Naive thymus-derived CD4-positive, alpha-beta T cell (primary cell): ENCODE measurements around the gene ATRIP. TPM values are rescaled to one million over a fixed set of nuclear protein-coding genes. Genes with fewer than 3 reads are reported as not detected.

Source experiments
- ATAC-seq: fragments of 150-1000 bp; cut with Tn5 transposase; 2 replicates; pipeline ENCODE4 v1.10.0; 2021; ENCODE audit warnings: mild to moderate bottlenecking, moderate library complexity
- CTCF ChIA-PET: fragments of 350-600 bp; sonication (Branson Sonifier 250); formaldehyde crosslinking; loops from one replicate; lab custom pipeline; 2021; ENCODE audit warnings: antibody characterized with exemption; lab: Charles Lee
- POLR2A ChIA-PET: fragments of 350-600 bp; sonication (Branson Sonifier 250); formaldehyde crosslinking; loops from one replicate; lab custom pipeline; 2021; ENCODE audit warnings: antibody characterized with exemption, inconsistent platforms; lab: Charles Lee
- DNase-seq, 9 donors: peaks; one replicate each; pipeline versions ENCODE4 v3.0.0 to v3.0.0-alpha.2; 2020 to 2022; ENCODE audit warnings: mixed read lengths in 1 of 9
- H3K27ac ChIP-seq: one replicate; pipeline ENCODE4 v1.7.0; 2013; ENCODE audit warnings: mild to moderate bottlenecking, low read depth, low read length, moderate library complexity
- H3K27me3 ChIP-seq, 2 donors: one replicate each; pipeline ENCODE4 v1.7.0; 2013; ENCODE audit warnings: low read length in 2 of 2, mild to moderate bottlenecking in 2 of 2, moderate library complexity in 2 of 2; ENCODE audit not compliant: control insufficient read depth in 2 of 2, insufficient read depth in 2 of 2
- H3K36me3 ChIP-seq, 3 experiments: 1 replicate in 2 of 3; 2 replicates in 1 of 3; pipeline ENCODE4 v1.7.0; 2013; ENCODE audit warnings: low read length in 3 of 3, mild to moderate bottlenecking in 3 of 3, moderate library complexity in 1 of 3; ENCODE audit not compliant: insufficient read depth in 3 of 3, control insufficient read depth in 2 of 3
- H3K4me1 ChIP-seq, 2 donors: one replicate each; pipeline ENCODE4 v1.7.0; 2013; ENCODE audit warnings: low read length in 2 of 2, mild to moderate bottlenecking in 2 of 2, moderate library complexity in 1 of 2; ENCODE audit not compliant: control insufficient read depth in 2 of 2, insufficient read depth in 2 of 2
- H3K4me3 ChIP-seq: 2 replicates; pipeline ENCODE4 v1.7.0; 2013; ENCODE audit warnings: mild to moderate bottlenecking, low read length
- H3K9me3 ChIP-seq, 3 experiments: 1 replicate in 2 of 3; 2 replicates in 1 of 3; pipeline ENCODE4 v1.7.0; 2013; ENCODE audit warnings: low read length in 3 of 3; ENCODE audit not compliant: control insufficient read depth in 2 of 3
- H3K27ac Mint-ChIP-seq, 9 donors: one replicate each; pipeline ENCODE4 v1.8.0; 2020 to 2022; ENCODE audit warnings: mixed read lengths in 9 of 9, mild to moderate bottlenecking in 8 of 9, moderate library complexity in 5 of 9, inconsistent platforms in 2 of 9
- H3K27me3 Mint-ChIP-seq, 5 donors: one replicate each; pipeline ENCODE4 v1.8.0; 2021 to 2022; ENCODE audit warnings: mixed read lengths in 5 of 5, mild to moderate bottlenecking in 1 of 5
- H3K36me3 Mint-ChIP-seq, 5 donors: one replicate each; pipeline ENCODE4 v1.8.0; 2020 to 2022; ENCODE audit warnings: mixed read lengths in 5 of 5, mild to moderate bottlenecking in 3 of 5, inconsistent platforms in 1 of 5
- H3K4me1 Mint-ChIP-seq, 7 donors: one replicate each; pipeline ENCODE4 v1.8.0; 2020 to 2022; ENCODE audit warnings: mixed read lengths in 7 of 7, mild to moderate bottlenecking in 3 of 7, inconsistent platforms in 1 of 7
- H3K4me3 Mint-ChIP-seq, 10 donors: one replicate each; pipeline ENCODE4 v1.8.0; 2020 to 2022; ENCODE audit warnings: mild to moderate bottlenecking in 10 of 10, mixed read lengths in 10 of 10, moderate library complexity in 6 of 10, inconsistent platforms in 2 of 10
- H3K9me3 Mint-ChIP-seq, 11 donors: one replicate each; pipeline ENCODE4 v1.8.0; 2020 to 2022; ENCODE audit warnings: mixed read lengths in 11 of 11, mild to moderate bottlenecking in 4 of 11, inconsistent platforms in 1 of 11, moderate library complexity in 1 of 11
- intact Hi-C, 2 donors: fragments of 100-400 bp; cut with micrococcal nuclease; formaldehyde crosslinking; loops; one replicate each; pipeline ENCODE4 v1.15.1; 2023
- polyA plus RNA-seq, 2 donors: library from polyadenylated mRNA; unstranded; fragments of 300-500 nt; fragmentation: Illumina TruSeq; gene quantifications; one replicate each; pipeline ENCODE4 v1.2.3, GENCODE V29; 2021
- total RNA-seq, 6 experiments: library from RNA in 5 of 6; stranded (reverse) in 5 of 6; gene quantifications; 1 replicate in 5 of 6; 2 replicates in 1 of 6; pipeline ENCODE4 v1.2.3 and lab custom pipeline; 2021 to 2026

The ATRIP gene
- total and polyA plus RNA-seq, 7 experiments from 2014 or later, result 7.9 to 16.2 (median 12.5) TPM

DNA sequence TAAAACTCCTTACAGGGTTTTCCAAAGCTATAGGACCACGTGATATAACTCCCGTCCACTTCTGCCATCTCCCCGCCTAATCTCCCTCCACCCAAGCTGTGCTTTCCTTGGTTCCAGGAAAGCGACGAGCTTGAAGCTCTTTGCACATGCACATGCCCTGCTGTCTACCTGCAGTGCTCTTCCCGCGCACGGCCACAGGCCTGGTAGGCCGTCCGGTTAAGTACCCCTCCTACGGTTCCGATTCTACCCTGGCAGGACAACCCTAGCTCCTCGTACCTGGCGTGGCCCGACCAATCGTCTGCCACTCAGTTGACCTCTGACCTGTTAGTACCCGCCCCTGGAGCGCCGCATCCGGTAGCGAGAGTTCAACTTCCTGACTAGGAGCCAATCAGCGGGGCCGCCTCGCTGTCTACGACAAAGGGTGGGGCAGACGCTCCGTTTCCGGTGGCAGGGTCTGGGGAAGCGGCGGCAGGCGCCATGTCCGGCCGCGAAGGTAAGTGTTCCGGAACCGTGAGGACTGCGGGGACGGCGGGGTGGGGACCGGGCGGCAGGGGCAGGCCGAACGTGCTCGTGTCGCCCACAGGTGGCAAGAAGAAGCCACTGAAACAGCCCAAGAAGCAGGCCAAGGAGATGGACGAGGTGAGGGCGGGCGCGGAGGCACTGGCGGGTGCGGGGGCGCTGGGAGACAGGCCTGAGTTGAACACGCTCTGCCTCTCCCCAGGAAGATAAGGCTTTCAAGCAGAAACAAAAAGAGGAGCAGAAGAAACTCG lies 6.5 kb upstream of the ATRIP start, which contains the start of the genes CCDC51 and TMA7:
TSS of gene CCDC51 (minus strand) at position 300 of the 770 bp plus-strand sequence. CDS start 4,991 bp downstream, outside the sequence.
TSS of gene TMA7 (plus strand) at position 438 of the 770 bp plus-strand sequence. CDS start at position 478, 40 bp downstream.
- H3K4me1 Mint-ChIP-seq, result peaks cover 16 to 50% (median 34%) of the 10 kb centered on the region in 7 donors
- ChIA-PET POLR2A (interaction anchor here (0.6 to 2.7 kb wide), 38 partner anchors 8 to 1643 kb away, joined by 3 to 22 read pairs (median 4); partner anchors contain the start of genes PFKFB4, PLXNB1, SHISA5 and SLC26A6), CTCF (interaction anchor here (0.6 to 2.4 kb wide), 13 partner anchors 12 to 301 kb away, joined by 3 to 14 read pairs (median 3); partner anchors contain the start of gene PFKFB4)
- Histone ChIP-seq H3K27ac (peak within 1 kb of the TSS; percentile 93), H3K9me3 (no peaks in the 10 kb centered on the region), H3K27me3 (no peaks in the 10 kb centered on the region), H3K4me1 (peaks cover 18 to 19% of the 10 kb centered on the region in 2 donors), H3K4me3 (peak within 1 kb of the TSS; percentile 78), H3K36me3 (peaks cover 0 to 22% (median 15%) of the 10 kb centered on the region in 3 experiments)
- peaks cover 0 to 23% (median 9%) of the 10 kb centered on the region in 5 donors for H3K36me3 Mint-ChIP-seq
- intact Hi-C loops, result loop anchor here (1.0 to 10.0 kb wide), 14 partner anchors 26 to 1465 kb away; partner anchors contain the start of genes CDC25A (in 2 of the 2), CCDC12 (in 1 of the 2), NBEAL2 (in 1 of the 2) and NME6 (in 1 of the 2)
- ATAC-seq, result peak; percentile 97
- H3K9me3 Mint-ChIP-seq, result peaks cover 0 to 2% (median 0%) of the 10 kb centered on the region in 11 donors
- peak within 1 kb of the TSS; percentile 92 to 100 (median 98) for H3K27ac Mint-ChIP-seq
- H3K27me3 Mint-ChIP-seq, result no peaks in the 10 kb centered on the region
- peak; percentile 90 to 98 (median 96) for DNase-seq
- H3K4me3 Mint-ChIP-seq, result peak within 1 kb of the TSS; percentile 86 to 100 (median 94)

- no peaks in the 10 kb centered on the region for H3K27me3 ChIP-seq
- peaks cover 0 to 2% (median 0%) of the 10 kb centered on the region in 11 donors for H3K9me3 Mint-ChIP-seq
- peak overlapping the region; percentile 92 to 100 (median 98) for H3K27ac Mint-ChIP-seq
- ATAC-seq (no peak), DNase-seq (peak in 5 of 9 donors; percentile 15 to 45 (median 33))
- H3K4me1 ChIP-seq, result peaks cover 18 to 19% of the 10 kb centered on the region in 2 donors
- POLR2A ChIA-PET, result interaction anchor here (0.6 to 2.7 kb wide), 21 partner anchors 11 to 663 kb away, joined by 3 to 22 read pairs (median 6); partner anchors contain the start of genes PFKFB4, SHISA5 and ZNF589
- intact Hi-C loops, result loop anchor here (1.0 to 10.0 kb wide), 13 partner anchors 26 to 1466 kb away; partner anchors contain the start of genes CDC25A (in 2 of the 2), CCDC12 (in 1 of the 2), NBEAL2 (in 1 of the 2) and NME6 (in 1 of the 2)
- H3K27me3 Mint-ChIP-seq, result no peaks in the 10 kb centered on the region
- CTCF ChIA-PET, result interaction anchor here (0.6 to 2.4 kb wide), 5 partner anchors 26 to 300 kb away, joined by 3 to 14 read pairs (median 3); no protein-coding TSS in a partner anchor
- H3K4me3 ChIP-seq, result peak overlapping the region; percentile 78
- H3K36me3 Mint-ChIP-seq, result peaks cover 0 to 23% (median 9%) of the 10 kb centered on the region in 5 donors
- H3K4me1 Mint-ChIP-seq, result peaks cover 17 to 55% (median 35%) of the 10 kb centered on the region in 7 donors
- H3K4me3 Mint-ChIP-seq, result peak overlapping the region; percentile 86 to 100 (median 94)
- no peaks in the 10 kb centered on the region for H3K9me3 ChIP-seq
- peaks cover 0 to 22% (median 15%) of the 10 kb centered on the region in 3 experiments for H3K36me3 ChIP-seq
- H3K27ac ChIP-seq, result peak overlapping the region; percentile 93
Measured at GRCh38 chr3:48440590-48440958, 6.0 kb upstream of the ATRIP start.

DNA sequence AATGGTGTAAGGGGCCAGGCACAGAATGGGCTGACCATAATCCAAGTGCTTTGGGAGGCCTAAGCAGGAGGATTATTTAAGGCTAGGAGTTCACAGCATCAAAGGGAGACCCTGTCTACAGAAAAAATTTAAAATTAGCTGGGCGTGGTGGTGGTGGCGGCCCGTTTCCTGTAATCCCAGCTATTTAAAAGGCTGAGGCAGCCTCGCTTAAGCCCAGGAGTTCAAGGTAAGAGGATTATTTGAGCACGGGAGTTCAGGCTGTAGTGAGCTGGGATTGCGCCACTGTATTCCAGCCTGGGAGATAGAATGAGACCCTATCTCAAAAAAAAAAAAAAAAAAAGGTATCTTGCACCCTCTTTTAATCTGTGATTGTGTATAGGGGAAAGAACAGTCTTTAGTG lies 4.6 kb upstream of the ATRIP start:
- H3K27me3 ChIP-seq, result no peaks in the 10 kb centered on the region
- Mint-ChIP-seq H3K4me3 (peak overlapping the region; percentile 71 to 100 (median 94)), H3K27ac (peak overlapping the region; percentile 92 to 100 (median 98)), H3K36me3 (peaks cover 0 to 26% (median 9%) of the 10 kb centered on the region in 5 donors), H3K27me3 (no peaks in the 10 kb centered on the region), H3K9me3 (peaks cover 0 to 2% (median 0%) of the 10 kb centered on the region in 11 donors), H3K4me1 (peaks cover 26 to 64% (median 43%) of the 10 kb centered on the region in 7 donors)
- H3K4me1 ChIP-seq, result peaks cover 22 to 25% of the 10 kb centered on the region in 2 donors
- CTCF ChIA-PET, result no interaction called here
- H3K9me3 ChIP-seq, result no peaks in the 10 kb centered on the region
- ATAC-seq, result no peak
- peak overlapping the region; percentile 8 for H3K4me3 ChIP-seq
- intact Hi-C loops, result loop anchor here (2.0 to 10.0 kb wide), 5 partner anchors 107 to 1467 kb away; partner anchors contain the start of genes CCDC12 (in 1 of the 2), CDC25A (in 1 of the 2), NBEAL2 (in 1 of the 2) and SLC25A20 (in 1 of the 2)
- H3K36me3 ChIP-seq, result peaks cover 0 to 22% (median 15%) of the 10 kb centered on the region in 3 experiments
- H3K27ac ChIP-seq, result peak overlapping the region; percentile 93
- no peak for DNase-seq
- POLR2A ChIA-PET, result interaction anchor here (0.6 to 2.0 kb wide), 9 partner anchors 14 to 974 kb away, joined by 3 to 7 read pairs (median 3); partner anchors contain the start of gene SHISA5

DNA sequence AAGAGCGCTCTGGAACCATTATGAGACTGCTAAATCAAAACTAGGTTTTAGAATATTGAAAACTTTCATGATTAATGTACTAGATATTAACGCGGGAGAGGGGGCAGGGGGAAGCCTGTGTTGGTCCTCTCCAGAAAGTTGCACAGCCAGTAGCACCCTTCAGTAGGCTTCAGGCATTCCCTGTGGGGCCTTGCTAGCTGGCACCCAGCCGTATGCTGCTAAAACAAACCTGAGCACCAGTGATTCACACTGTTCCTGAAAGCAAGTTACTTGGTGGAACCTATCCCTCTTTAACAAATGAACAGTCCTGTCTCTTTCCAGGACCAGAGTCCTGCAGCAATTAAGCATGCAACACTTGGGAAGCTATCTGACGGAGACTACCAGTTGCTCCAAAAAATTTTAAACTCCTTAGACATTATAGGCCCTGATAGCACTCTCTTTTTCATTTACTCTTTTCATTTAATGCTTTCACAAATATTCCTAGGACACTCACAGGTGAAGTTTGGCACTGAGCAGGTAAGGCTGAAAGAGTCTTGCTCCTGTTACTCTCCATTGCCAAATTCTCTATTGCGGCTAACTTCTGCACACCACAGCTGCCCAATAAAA lies 1.2 kb upstream of the ATRIP start:
- Mint-ChIP-seq H3K4me3 (peak overlapping the region; percentile 80 to 95 (median 88)), H3K36me3 (peaks cover 0 to 26% (median 9%) of the 10 kb centered on the region in 5 donors), H3K9me3 (peaks cover 0 to 2% (median 0%) of the 10 kb centered on the region in 11 donors), H3K27me3 (no peaks in the 10 kb centered on the region), H3K27ac (peak overlapping the region; percentile 84 to 97 (median 92)), H3K4me1 (peaks cover 21 to 65% (median 52%) of the 10 kb centered on the region in 7 donors)
- POLR2A ChIA-PET, result interaction anchor here (0.6 to 4.6 kb wide), 13 partner anchors 10 to 62 kb away, joined by 3 to 34 read pairs (median 8); partner anchors contain the start of genes PLXNB1 and SHISA5
- CTCF ChIA-PET, result interaction anchor here (0.9 to 3.1 kb wide), 8 partner anchors 9 to 111 kb away, joined by 3 to 35 read pairs (median 6); partner anchors contain the start of gene PFKFB4
- ATAC-seq (no peak), DNase-seq (no peak)
- Histone ChIP-seq H3K4me3 (no peak overlapping the region), H3K27ac (peak overlapping the region; percentile 81), H3K27me3 (no peaks in the 10 kb centered on the region), H3K9me3 (no peaks in the 10 kb centered on the region), H3K36me3 (peaks cover 0 to 22% (median 15%) of the 10 kb centered on the region in 3 experiments), H3K4me1 (peaks cover 25% of the 10 kb centered on the region in 2 donors)
- intact Hi-C loops, result loop anchor here (10.0 kb wide), 3 partner anchors 449 to 1471 kb away; partner anchors contain the start of genes CCDC12 (in 1 of the 2), NBEAL2 (in 1 of the 2), SLC25A20 (in 1 of the 2) and WDR6 (in 1 of the 2)

DNA sequence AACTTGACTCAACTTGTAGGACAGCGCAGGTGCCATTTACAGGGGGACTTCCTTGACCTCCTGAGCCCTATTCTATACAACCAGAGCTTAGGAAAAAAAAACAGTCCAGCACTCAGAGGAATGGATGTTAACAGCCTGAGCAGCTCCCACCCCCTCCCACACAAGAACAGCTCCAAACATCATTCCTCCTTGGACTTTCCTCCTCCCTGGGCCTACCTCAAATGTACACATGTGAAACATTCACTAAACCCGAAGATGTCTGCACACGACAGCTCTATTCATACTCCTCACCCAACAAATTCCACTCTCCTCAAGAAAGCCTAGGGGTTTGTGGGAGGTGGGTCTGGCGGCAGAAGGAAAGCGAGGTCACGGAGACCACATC lies 503 bp upstream of the ATRIP start:
- intact Hi-C loops, result loop anchor here (1.0 to 10.0 kb wide), 6 partner anchors 20 to 1471 kb away; partner anchors contain the start of genes CCDC12 (in 1 of the 2), NBEAL2 (in 1 of the 2), SLC25A20 (in 1 of the 2) and WDR6 (in 1 of the 2)
- Histone ChIP-seq H3K4me1 (peaks cover 25% of the 10 kb centered on the region in 2 donors), H3K4me3 (peak overlapping the region; percentile 90), H3K36me3 (peaks cover 0 to 22% (median 15%) of the 10 kb centered on the region in 3 experiments), H3K27ac (peak overlapping the region; percentile 81), H3K9me3 (no peaks in the 10 kb centered on the region), H3K27me3 (no peaks in the 10 kb centered on the region)
- no peak for DNase-seq
- Mint-ChIP-seq H3K36me3 (peaks cover 0 to 25% (median 9%) of the 10 kb centered on the region in 5 donors), H3K4me3 (peak overlapping the region; percentile 80 to 95 (median 88)), H3K9me3 (no peaks in the 10 kb centered on the region), H3K27ac (peak overlapping the region; percentile 84 to 97 (median 92)), H3K4me1 (peaks cover 21 to 59% (median 49%) of the 10 kb centered on the region in 7 donors), H3K27me3 (no peaks in the 10 kb centered on the region)
- ATAC-seq, result no peak
- CTCF ChIA-PET, result interaction anchor here (0.9 to 3.1 kb wide), 9 partner anchors 10 to 103 kb away, joined by 3 to 35 read pairs (median 6); no protein-coding TSS in a partner anchor
- POLR2A ChIA-PET, result interaction anchor here (0.5 to 4.6 kb wide), 16 partner anchors 10 to 111 kb away, joined by 3 to 34 read pairs (median 6); partner anchors contain the start of genes PLXNB1 and SHISA5
